Immature natural killer cell (primary cell): ENCODE data around the gene TMEM222. TPM values are rescaled to one million over a fixed set of nuclear protein-coding genes. Genes with fewer than 3 reads are reported as not detected.

ENCODE experiments used
- polyA plus RNA-seq, 3 donors: library from polyadenylated mRNA; unstranded; fragments of 300-500 nt; fragmentation: Illumina TruSeq; gene quantifications; one replicate each; pipeline ENCODE4 v1.2.3, GENCODE V29; 2021

Gene TMEM222
- polyA plus RNA-seq, 3 donors from 2014 or later, result 56.0 to 99.3 (median 69.8) TPM

Other genes with a start within 250 kb of the TMEM222 start
- 10 to 100 TPM in 1 of 3 donors, 1 to 10 TPM in 2; 3.2 to 17.3 (median 3.7) TPM for gene SLC9A1, start 167.0 kb upstream of the TMEM222 start, polyA plus RNA-seq
- 10 to 100 TPM in 1 of 3 donors, 1 to 10 TPM in 2; 3.2 to 16.4 (median 5.6) TPM for gene WDTC1, start 87.5 kb upstream of the TMEM222 start, polyA plus RNA-seq
- gene SYTL1, start 19.9 kb downstream of the TMEM222 start, polyA plus RNA-seq, result 100 to 1,000 TPM; 157 to 211 (median 158) TPM
- 1 to 10 TPM; 2.0 to 5.1 (median 3.6) TPM for gene MAP3K6, start 44.8 kb downstream of the TMEM222 start, polyA plus RNA-seq
- not detected for gene FCN3, start 52.7 kb downstream of the TMEM222 start, polyA plus RNA-seq
- not detected for gene CD164L2, start 61.2 kb downstream of the TMEM222 start, polyA plus RNA-seq
- gene GPR3, start 70.5 kb downstream of the TMEM222 start, polyA plus RNA-seq, result not detected
- gene WASF2, start 168.0 kb downstream of the TMEM222 start, polyA plus RNA-seq, result 10 to 100 TPM; 36.6 to 90.0 (median 39.5) TPM